ENCODE measurements around the gene CASP10.

- no peak for TF ChIP-seq EZH2 (IDR thresholded peaks at IDR 0.05; ENCODE audit: insufficient read depth, poor library complexity, severe bottlenecking)
- TF ChIP-seq EZH2phosphoT487 (IDR thresholded peaks at IDR 0.05; ENCODE audit: insufficient read depth, low read depth): no peak
Measured at GRCh38 chr2:201246280-201246679, 63.3 kb downstream of the CASP10 start.

All from GM23248 (cell line).